HL-60 (cell line): ENCODE measurements around the gene BABAM2.

Experiments used
- DNase-seq, 2 experiments: peaks; one replicate each; pipeline ENCODE4 v3.0.0-alpha.2; 2010 to 2020; ENCODE audit warnings: low read depth in 1 of 2, low spot score in 1 of 2
- H3K27ac ChIP-seq: fragments of 250-450 bp; sonication (Bioruptor Pico); replicated peaks from 2 replicates; pipeline ENCODE4 v1.5.1; 2020; ENCODE audit warnings: mild to moderate bottlenecking, moderate library complexity
- H3K27me3 ChIP-seq: fragments of 250-450 bp; sonication (Bioruptor Pico); 2 replicates; pipeline ENCODE4 v1.5.1; 2021; ENCODE audit warnings: mild to moderate bottlenecking, moderate library complexity; ENCODE audit not compliant: insufficient read depth, poor library complexity, severe bottlenecking
- H3K4me3 ChIP-seq: replicated peaks from 2 replicates; pipeline ENCODE4 v1.5.1; 2011; ENCODE audit warnings: mild to moderate bottlenecking, control low read depth, low read length; ENCODE audit not compliant: insufficient read depth
- GABPA ChIP-seq: IDR thresholded peaks from 2 replicates; pipeline ENCODE4 v1.6.1; 2012; ENCODE audit warnings: low read depth
- POLR2AphosphoS5 ChIP-seq: IDR thresholded peaks from 2 replicates; pipeline ENCODE4 v1.6.1; 2012; ENCODE audit warnings: low read depth
- SPI1 ChIP-seq: IDR thresholded peaks from 2 replicates; pipeline ENCODE4 v1.6.1; 2012; ENCODE audit warnings: low read depth, mild to moderate bottlenecking, borderline replicate concordance
- TF ChIP-seq, protein P1 (sequence below): IDR thresholded peaks from 2 replicates; pipeline ENCODE4 v1.6.1; 2012; ENCODE audit warnings: low read depth; ENCODE audit not compliant: insufficient replicate concordance
- TF ChIP-seq, protein P2 (sequence below): IDR thresholded peaks from one replicate; pipeline ENCODE4 v1.5.1; 2011; ENCODE audit warnings: low read length, control low read depth, inconsistent platforms; ENCODE audit not compliant: insufficient read depth

Gene BABAM2

DNA sequence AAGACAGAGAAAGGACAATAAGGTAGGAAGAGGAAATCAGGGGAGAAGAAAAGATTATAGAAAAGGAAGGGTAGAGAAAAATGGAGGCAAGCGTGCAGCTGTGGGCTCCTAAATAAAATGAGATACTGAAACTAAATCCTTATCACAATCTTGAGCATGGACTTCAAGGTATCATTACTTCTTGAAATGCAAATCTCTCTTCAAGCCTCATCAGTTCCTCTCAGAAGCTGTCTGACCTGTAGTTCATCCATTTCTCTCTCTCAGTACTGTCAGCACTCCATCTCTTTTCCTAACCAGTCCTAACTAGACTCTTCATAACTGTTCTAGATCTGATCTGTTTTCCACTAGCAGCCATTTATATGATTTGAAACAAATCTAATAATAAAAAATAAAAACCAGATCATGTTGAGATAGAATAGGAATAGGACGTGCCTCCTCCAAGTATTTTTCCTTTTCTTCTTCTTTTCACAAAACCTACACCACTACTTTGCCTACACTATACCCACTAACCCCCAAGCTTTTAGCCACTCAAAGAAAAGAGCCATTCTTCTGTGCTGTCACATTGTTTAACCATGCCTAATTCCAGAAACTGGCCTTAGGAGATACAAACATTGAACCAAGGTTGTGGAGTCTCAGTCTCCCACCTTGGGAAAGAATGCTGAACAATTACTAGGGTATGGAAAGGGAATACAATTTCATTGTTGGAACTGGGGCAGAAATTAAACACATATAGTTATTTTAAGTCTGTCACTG is 21.1 kb downstream of the BABAM2 start:
- DNase-seq: no peak
- no peak overlapping the region for H3K4me3 ChIP-seq
- TF ChIP-seq, protein P1, sequence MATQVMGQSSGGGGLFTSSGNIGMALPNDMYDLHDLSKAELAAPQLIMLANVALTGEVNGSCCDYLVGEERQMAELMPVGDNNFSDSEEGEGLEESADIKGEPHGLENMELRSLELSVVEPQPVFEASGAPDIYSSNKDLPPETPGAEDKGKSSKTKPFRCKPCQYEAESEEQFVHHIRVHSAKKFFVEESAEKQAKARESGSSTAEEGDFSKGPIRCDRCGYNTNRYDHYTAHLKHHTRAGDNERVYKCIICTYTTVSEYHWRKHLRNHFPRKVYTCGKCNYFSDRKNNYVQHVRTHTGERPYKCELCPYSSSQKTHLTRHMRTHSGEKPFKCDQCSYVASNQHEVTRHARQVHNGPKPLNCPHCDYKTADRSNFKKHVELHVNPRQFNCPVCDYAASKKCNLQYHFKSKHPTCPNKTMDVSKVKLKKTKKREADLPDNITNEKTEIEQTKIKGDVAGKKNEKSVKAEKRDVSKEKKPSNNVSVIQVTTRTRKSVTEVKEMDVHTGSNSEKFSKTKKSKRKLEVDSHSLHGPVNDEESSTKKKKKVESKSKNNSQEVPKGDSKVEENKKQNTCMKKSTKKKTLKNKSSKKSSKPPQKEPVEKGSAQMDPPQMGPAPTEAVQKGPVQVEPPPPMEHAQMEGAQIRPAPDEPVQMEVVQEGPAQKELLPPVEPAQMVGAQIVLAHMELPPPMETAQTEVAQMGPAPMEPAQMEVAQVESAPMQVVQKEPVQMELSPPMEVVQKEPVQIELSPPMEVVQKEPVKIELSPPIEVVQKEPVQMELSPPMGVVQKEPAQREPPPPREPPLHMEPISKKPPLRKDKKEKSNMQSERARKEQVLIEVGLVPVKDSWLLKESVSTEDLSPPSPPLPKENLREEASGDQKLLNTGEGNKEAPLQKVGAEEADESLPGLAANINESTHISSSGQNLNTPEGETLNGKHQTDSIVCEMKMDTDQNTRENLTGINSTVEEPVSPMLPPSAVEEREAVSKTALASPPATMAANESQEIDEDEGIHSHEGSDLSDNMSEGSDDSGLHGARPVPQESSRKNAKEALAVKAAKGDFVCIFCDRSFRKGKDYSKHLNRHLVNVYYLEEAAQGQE: no peak
- TF ChIP-seq, protein P2, sequence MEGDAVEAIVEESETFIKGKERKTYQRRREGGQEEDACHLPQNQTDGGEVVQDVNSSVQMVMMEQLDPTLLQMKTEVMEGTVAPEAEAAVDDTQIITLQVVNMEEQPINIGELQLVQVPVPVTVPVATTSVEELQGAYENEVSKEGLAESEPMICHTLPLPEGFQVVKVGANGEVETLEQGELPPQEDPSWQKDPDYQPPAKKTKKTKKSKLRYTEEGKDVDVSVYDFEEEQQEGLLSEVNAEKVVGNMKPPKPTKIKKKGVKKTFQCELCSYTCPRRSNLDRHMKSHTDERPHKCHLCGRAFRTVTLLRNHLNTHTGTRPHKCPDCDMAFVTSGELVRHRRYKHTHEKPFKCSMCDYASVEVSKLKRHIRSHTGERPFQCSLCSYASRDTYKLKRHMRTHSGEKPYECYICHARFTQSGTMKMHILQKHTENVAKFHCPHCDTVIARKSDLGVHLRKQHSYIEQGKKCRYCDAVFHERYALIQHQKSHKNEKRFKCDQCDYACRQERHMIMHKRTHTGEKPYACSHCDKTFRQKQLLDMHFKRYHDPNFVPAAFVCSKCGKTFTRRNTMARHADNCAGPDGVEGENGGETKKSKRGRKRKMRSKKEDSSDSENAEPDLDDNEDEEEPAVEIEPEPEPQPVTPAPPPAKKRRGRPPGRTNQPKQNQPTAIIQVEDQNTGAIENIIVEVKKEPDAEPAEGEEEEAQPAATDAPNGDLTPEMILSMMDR: no peak

DNA sequence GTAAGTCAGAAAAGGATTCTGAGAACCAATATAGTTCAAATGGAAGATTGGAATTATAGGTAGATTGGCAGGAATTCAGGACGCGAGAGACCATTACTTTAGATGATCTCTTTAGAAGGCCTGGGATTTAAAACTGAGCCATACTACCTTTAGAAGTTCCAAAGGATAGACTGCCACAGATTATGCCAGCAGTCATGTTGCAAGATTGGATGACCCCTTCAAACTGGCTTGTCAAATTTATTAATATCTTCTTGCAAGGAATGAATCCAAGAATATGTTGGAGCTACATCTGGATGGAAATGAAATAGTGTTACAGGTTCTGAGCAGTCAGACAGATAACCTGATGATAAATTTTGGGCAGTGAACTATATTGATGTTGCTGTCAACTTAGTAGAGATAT is 22.0 kb downstream of the BABAM2 start:
- Histone ChIP-seq H3K4me3 (no peak overlapping the region), H3K27me3 (no peaks in the 10 kb centered on the region), H3K27ac (no peak overlapping the region)
- TF ChIP-seq, protein P2: no peak
- no peak for TF ChIP-seq SPI1
- TF ChIP-seq, protein P1: no peak
- TF ChIP-seq POLR2AphosphoS5: no peak
- TF ChIP-seq GABPA: no peak
- no peak for DNase-seq

More for the DNA sequence above, 21.1 kb downstream of the BABAM2 start:
- no peak overlapping the region for H3K27ac ChIP-seq
- H3K27me3 ChIP-seq: no peaks in the 10 kb centered on the region

DNA sequence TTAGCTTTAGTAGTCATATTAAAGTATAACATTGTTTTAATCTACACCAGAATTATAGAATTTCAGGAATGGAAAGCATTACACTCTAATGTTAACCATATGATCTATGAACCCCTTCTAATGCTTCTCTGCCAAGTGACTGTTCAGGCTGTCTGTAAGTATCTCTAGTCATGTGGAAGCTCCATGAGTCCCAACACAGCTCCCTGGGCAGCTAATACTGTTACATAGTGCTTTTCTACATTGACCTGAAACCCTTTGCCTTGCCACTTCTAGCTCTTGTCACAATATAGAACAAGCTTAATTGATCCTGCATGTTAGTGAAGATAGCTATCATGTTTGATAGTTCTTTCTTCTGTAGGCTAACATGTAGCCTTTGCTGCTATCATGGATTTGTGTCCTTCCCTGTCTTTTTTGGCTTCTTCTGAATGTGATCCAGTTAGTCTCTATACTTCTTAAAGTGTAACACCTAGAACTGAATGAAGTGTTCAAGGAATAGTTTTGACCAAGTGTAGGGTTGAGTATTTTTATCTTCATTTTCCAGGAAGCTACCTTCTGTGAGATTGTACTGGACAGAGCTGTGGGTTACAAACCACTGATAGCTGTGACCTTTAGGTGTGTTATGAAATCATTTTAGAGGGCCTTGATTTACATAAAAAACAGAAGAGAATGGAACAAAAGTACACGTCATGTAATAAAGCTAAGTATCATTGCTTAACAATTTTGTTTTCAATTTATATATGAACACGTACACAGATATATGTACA is 23.7 kb downstream of the BABAM2 start:
- no peak overlapping the region for H3K4me3 ChIP-seq
- TF ChIP-seq POLR2AphosphoS5: no peak
- no peak for TF ChIP-seq SPI1
- TF ChIP-seq, protein P2: no peak

More for the DNA sequence above, 23.7 kb downstream of the BABAM2 start:
- Histone ChIP-seq H3K27ac (no peak overlapping the region), H3K27me3 (no peaks in the 10 kb centered on the region)
- DNase-seq: no peak
